Measurements from ENCODE around the gene CIPC.
A peak's percentile ranks its signal among the peaks of the same experiment; 100 is the strongest.

CIPC gene

DNA sequence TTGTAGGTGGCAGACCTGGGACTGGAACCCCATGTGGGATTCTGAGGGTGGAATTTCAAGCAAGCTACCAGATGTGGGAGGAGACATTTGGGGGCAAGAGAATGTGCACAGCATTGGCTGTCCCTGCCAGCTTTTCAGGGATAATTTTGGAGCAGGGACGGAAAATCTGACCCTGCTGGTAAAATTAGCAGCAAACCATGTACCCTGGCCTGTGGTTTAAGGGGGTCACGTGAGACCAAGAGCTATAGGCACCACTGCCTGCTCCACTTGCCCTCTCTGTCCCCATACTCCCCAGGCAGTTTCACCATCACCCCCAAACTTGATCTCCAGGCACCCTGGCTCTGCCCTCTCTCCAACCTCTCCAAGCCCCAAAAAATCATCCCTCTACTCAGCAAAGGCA, 57.0 kb downstream of the CIPC start:
- no peak for DNase-seq

- no peak for DNase-seq
These were observed 59.7 kb downstream of the CIPC start for GRCh38 chr14:77157740-77158139.

DNA sequence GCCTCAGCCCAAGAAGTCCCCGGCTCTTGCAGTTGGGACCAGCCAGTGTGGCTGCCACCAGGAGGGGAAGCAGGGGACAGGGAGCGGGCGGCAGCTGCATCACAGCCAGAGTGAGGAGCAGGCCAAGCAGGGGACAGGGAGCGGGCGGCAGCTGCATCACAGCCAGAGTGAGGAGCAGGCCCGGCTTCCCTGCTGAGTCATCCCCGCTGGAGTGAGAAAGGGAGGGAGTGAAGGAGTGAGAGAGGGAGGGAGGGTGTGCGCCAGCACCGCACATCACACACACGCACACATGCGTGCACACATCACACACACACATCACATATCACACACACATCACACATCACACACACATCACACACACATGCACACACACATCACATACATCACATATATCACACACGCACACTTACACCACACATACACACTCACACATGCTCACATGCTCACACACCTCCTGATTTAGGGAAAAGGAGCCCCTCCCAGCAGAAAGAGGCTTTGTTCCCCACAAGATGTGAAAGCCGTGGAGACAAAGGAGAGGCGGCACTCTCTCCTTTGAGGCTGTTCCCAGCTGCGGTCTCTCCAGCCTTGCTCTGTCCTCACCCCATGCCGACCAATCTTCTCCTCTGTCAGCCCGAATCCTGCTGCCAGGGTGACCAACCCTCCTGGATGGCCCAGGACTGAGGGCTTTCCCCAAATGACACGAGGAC, 60.3 kb downstream of the CIPC start:
- DNase-seq = peak; percentile 75

DNA sequence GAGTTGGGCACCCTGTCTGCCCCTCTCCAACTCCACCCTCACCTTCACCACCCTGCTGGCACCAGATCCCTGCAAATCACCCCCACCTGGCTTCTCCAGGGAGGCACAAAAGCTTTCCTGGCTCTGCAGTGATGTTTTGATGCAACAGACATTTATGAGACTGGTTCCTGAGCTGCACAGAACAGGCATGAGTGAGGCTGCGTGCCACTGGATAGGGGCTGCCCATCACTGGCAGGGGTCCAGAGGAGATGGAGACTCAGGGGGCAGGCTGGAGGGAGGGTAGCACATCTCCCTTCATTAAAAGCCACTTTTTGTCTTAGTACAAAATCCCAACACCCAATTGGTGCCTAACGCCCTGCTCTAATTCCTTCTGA, 60.8 kb downstream of the CIPC start:
- DNase-seq = no peak

- no peak for DNase-seq
These were observed 63.0 kb downstream of the CIPC start for GRCh38 chr14:77161011-77161410.
